Measurements from ENCODE around the gene SPSB1.

SPSB1 gene

GRCh38 chr1:9321986-9322660, 29.4 kb downstream of the SPSB1 start:
- peaks cover 0 to 3% of the 10 kb centered on the region in 2 experiments; a peak in 1 of 3 replicates for H3K36me3 ChIP-seq (ENCODE audit: control insufficient read depth in 2 of 2, insufficient read depth in 1 of 2, low read length in 2 of 2)
- CTCF ChIA-PET = no interaction called here
- no peak overlapping the region for H3K27ac ChIP-seq (ENCODE audit: extremely low read depth, low read depth, low read length)
- no peaks in the 10 kb centered on the region for H3K9me3 ChIP-seq (ENCODE audit: control insufficient read depth, insufficient read depth, low read depth, low read length)
- no peak overlapping the region for H3K4me3 ChIP-seq (ENCODE audit: low read depth, low read length)
- POLR2A ChIA-PET = no interaction called here
- no peaks in the 10 kb centered on the region; the same call in 1 of the 2 replicates for H3K4me1 ChIP-seq (ENCODE audit: control insufficient read depth, insufficient read depth, low read length)
- TF ChIP-seq CTCF (tag by site-specific recombination; IDR thresholded peaks at IDR 0.05) (no peak), ZNF707 (tag by site-specific recombination; IDR thresholded peaks at IDR 0.05) (no peak), ZNF768 (tag by site-specific recombination; IDR thresholded peaks at IDR 0.05) (no peak), ZNF658 (tag by site-specific recombination; IDR thresholded peaks at IDR 0.05) (no peak), MYNN (tag by site-specific recombination; IDR thresholded peaks at IDR 0.05; ENCODE audit: borderline replicate concordance) (no peak), REST (tag by site-specific recombination; IDR thresholded peaks at IDR 0.05) (no peak), ZNF266 (tag by site-specific recombination; IDR thresholded peaks at IDR 0.05; ENCODE audit: low read depth) (no peak), ZNF639 (tag by site-specific recombination; IDR thresholded peaks at IDR 0.05) (no peak), ZNF37A (tag by site-specific recombination; IDR thresholded peaks at IDR 0.05) (no peak), GLIS1 (tag by site-specific recombination; IDR thresholded peaks at IDR 0.05) (no peak), ZNF501 (tag by site-specific recombination; IDR thresholded peaks at IDR 0.05) (no peak), ZBTB21 (tag by site-specific recombination; IDR thresholded peaks at IDR 0.05) (no peak), PBX3 (CRISPR knock-in tag; IDR thresholded peaks at IDR 0.05) (no peak), ZNF148 (tag by site-specific recombination; IDR thresholded peaks at IDR 0.05; ENCODE audit: borderline replicate concordance) (no peak), ZNF510 (tag by site-specific recombination; IDR thresholded peaks at IDR 0.05; ENCODE audit: insufficient replicate concordance) (no peak), GFI1B (tag by site-specific recombination; IDR thresholded peaks at IDR 0.05) (no peak)
